CD4-positive, alpha-beta memory T cell (primary cell): ENCODE measurements around the gene CELF5. TPM values are rescaled to one million over a fixed set of nuclear protein-coding genes. Genes with fewer than 3 reads are reported as not detected.
"Not testable (repeated sequence)": the region's sequence is repeated elsewhere in the genome, so short reads cannot be mapped to it uniquely, and the experiment has no call there.

ENCODE experiments used
- CTCF ChIA-PET: fragments of 350-600 bp; sonication (Branson Sonifier 250); formaldehyde crosslinking; loops from one replicate; lab custom pipeline; 2021; ENCODE audit warnings: inconsistent platforms; ENCODE audit not compliant: partially characterized antibody; lab: Charles Lee
- POLR2A ChIA-PET: fragments of 350-600 bp; sonication (Branson Sonifier 250); formaldehyde crosslinking; loops from one replicate; lab custom pipeline; 2021; ENCODE audit not compliant: partially characterized antibody; lab: Charles Lee
- DNase-seq, 5 donors: peaks; one replicate each; pipeline versions ENCODE4 v3.0.0 to v3.0.0-alpha.2; 2020 to 2022; ENCODE audit warnings: mixed read lengths in 1 of 5
- H3K27ac ChIP-seq: one replicate; pipeline ENCODE4 v1.7.0; 2013; ENCODE audit warnings: low read depth, low read length
- H3K27me3 ChIP-seq: 2 replicates; pipeline ENCODE4 v1.7.0; 2013; ENCODE audit warnings: mild to moderate bottlenecking, low read length, moderate library complexity; ENCODE audit not compliant: insufficient read depth
- H3K36me3 ChIP-seq: 2 replicates; pipeline ENCODE4 v1.7.0; 2013; ENCODE audit warnings: mild to moderate bottlenecking, low read length, moderate library complexity; ENCODE audit not compliant: insufficient read depth
- H3K4me1 ChIP-seq: 2 replicates; pipeline ENCODE4 v1.7.0; 2013; ENCODE audit warnings: mild to moderate bottlenecking, low read length, moderate library complexity; ENCODE audit not compliant: insufficient read depth
- H3K4me3 ChIP-seq, 2 donors: one replicate each; pipeline ENCODE4 v1.7.0; 2013; ENCODE audit warnings: low read length in 2 of 2, mild to moderate bottlenecking in 1 of 2
- H3K9me3 ChIP-seq, 2 donors: one replicate each; pipeline ENCODE4 v1.7.0; 2013; ENCODE audit warnings: low read length in 2 of 2, control low read depth in 1 of 2; ENCODE audit not compliant: control insufficient read depth in 1 of 2
- H3K27ac Mint-ChIP-seq, 7 donors: one replicate each; pipeline ENCODE4 v1.8.0; 2020 to 2021; ENCODE audit warnings: mixed read lengths in 7 of 7, mild to moderate bottlenecking in 6 of 7, inconsistent platforms in 3 of 7, moderate library complexity in 3 of 7
- H3K27me3 Mint-ChIP-seq, 2 donors: one replicate each; pipeline ENCODE4 v1.8.0; 2020 to 2021; ENCODE audit warnings: mixed read lengths in 2 of 2
- H3K36me3 Mint-ChIP-seq, 2 donors: one replicate each; pipeline ENCODE4 v1.8.0; 2020 to 2021; ENCODE audit warnings: mixed read lengths in 2 of 2, inconsistent platforms in 1 of 2, mild to moderate bottlenecking in 1 of 2
- H3K4me1 Mint-ChIP-seq, 4 donors: one replicate each; pipeline ENCODE4 v1.8.0; 2020 to 2021; ENCODE audit warnings: mixed read lengths in 4 of 4, mild to moderate bottlenecking in 1 of 4
- H3K4me3 Mint-ChIP-seq, 8 donors: one replicate each; pipeline ENCODE4 v1.8.0; 2020 to 2021; ENCODE audit warnings: mixed read lengths in 8 of 8, mild to moderate bottlenecking in 7 of 8, moderate library complexity in 6 of 8, inconsistent platforms in 3 of 8
- H3K9me3 Mint-ChIP-seq, 8 donors: one replicate each; pipeline ENCODE4 v1.8.0; 2020 to 2021; ENCODE audit warnings: mixed read lengths in 8 of 8, mild to moderate bottlenecking in 5 of 8, inconsistent platforms in 3 of 8, moderate library complexity in 1 of 8
- intact Hi-C: fragments of 100-400 bp; cut with micrococcal nuclease; formaldehyde crosslinking; loops from one replicate; pipeline ENCODE4 v1.15.1; 2023
- polyA plus RNA-seq, 2 donors: library from polyadenylated mRNA; unstranded; fragments of 300-500 nt; fragmentation: Illumina TruSeq; gene quantifications; one replicate each; pipeline ENCODE4 v1.2.3, GENCODE V29; 2021
- total RNA-seq, 2 experiments: library from RNA; stranded (reverse); gene quantifications; one replicate each; pipeline ENCODE4 v1.2.3, GENCODE V29; 2021

CELF5 gene
- total and polyA plus RNA-seq, 4 experiments from 2014 or later = 0.32 to 0.64 (median 0.44) TPM; not detected in 1

GRCh38 chr19:3298853-3299449 lies 74.5 kb downstream of the CELF5 start:
- H3K9me3 ChIP-seq = peaks cover 0 to 7% of the 10 kb centered on the region in 2 donors
- intact Hi-C loops = no loop called here
- no peaks in the 10 kb centered on the region for H3K36me3 ChIP-seq
- no peak for DNase-seq
- H3K27ac Mint-ChIP-seq = no peak overlapping the region
- ChIA-PET CTCF (no interaction called here), POLR2A (no interaction called here)
- no peaks in the 10 kb centered on the region for H3K4me1 Mint-ChIP-seq
- H3K4me3 ChIP-seq = no peak overlapping the region
- H3K27ac ChIP-seq = no peak overlapping the region
- peaks cover 0 to 14% (median 4%) of the 10 kb centered on the region in 8 donors for H3K9me3 Mint-ChIP-seq
- no peaks in the 10 kb centered on the region for H3K4me1 ChIP-seq
- H3K4me3 Mint-ChIP-seq = no peak overlapping the region
- H3K27me3 Mint-ChIP-seq = peaks cover 11 to 15% of the 10 kb centered on the region in 2 donors
- H3K27me3 ChIP-seq = peaks cover 3% of the 10 kb centered on the region
- H3K36me3 Mint-ChIP-seq = no peaks in the 10 kb centered on the region

- H3K27me3 ChIP-seq, DNase-seq, H3K4me1 ChIP-seq, H3K4me1 Mint-ChIP-seq, intact Hi-C loops, H3K36me3 Mint-ChIP-seq, POLR2A ChIA-PET, H3K27ac ChIP-seq, H3K4me3 Mint-ChIP-seq, H3K4me3 ChIP-seq, H3K36me3 ChIP-seq, H3K27ac Mint-ChIP-seq, H3K9me3 ChIP-seq: not testable (repeated sequence)
- CTCF ChIA-PET = interaction anchor here (0.7 kb wide), 1 partner anchor 164 kb away, joined by 3 read pairs; no protein-coding TSS in a partner anchor
- peaks cover 11 to 17% of the 10 kb centered on the region in 2 donors for H3K27me3 Mint-ChIP-seq
- peaks cover 0 to 14% (median 4%) of the 10 kb centered on the region in 8 donors for H3K9me3 Mint-ChIP-seq
Measured at GRCh38 chr19:3300566-3300965, 76.1 kb downstream of the CELF5 start.

GRCh38 chr19:3302755-3303154 lies 78.3 kb downstream of the CELF5 start:
- Mint-ChIP-seq H3K36me3 (no peaks in the 10 kb centered on the region), H3K4me3 (no peak overlapping the region), H3K27me3 (peaks cover 8 to 13% of the 10 kb centered on the region in 2 donors), H3K4me1 (peaks cover 0 to 2% (median 0%) of the 10 kb centered on the region in 4 donors), H3K9me3 (peaks cover 0 to 14% (median 4%) of the 10 kb centered on the region in 8 donors), H3K27ac (no peak overlapping the region)
- CTCF ChIA-PET = interaction anchor here (0.5 to 2.7 kb wide), 4 partner anchors 8 to 182 kb away, joined by 3 to 6 read pairs (median 5); no protein-coding TSS in a partner anchor
- no peak overlapping the region for H3K4me3 ChIP-seq
- no peak overlapping the region for H3K27ac ChIP-seq
- H3K9me3 ChIP-seq = peaks cover 0 to 7% of the 10 kb centered on the region in 2 donors
- H3K27me3 ChIP-seq = no peaks in the 10 kb centered on the region
- no peak for DNase-seq
- POLR2A ChIA-PET = no interaction called here
- H3K36me3 ChIP-seq = no peaks in the 10 kb centered on the region
- intact Hi-C loops = no loop called here
- H3K4me1 ChIP-seq = no peaks in the 10 kb centered on the region

GRCh38 chr19:3304871-3305423 lies 80.5 kb downstream of the CELF5 start:
- Mint-ChIP-seq H3K9me3 (peaks cover 0 to 11% (median 3%) of the 10 kb centered on the region in 8 donors), H3K27me3 (peaks cover 13 to 19% of the 10 kb centered on the region in 2 donors), H3K36me3 (no peaks in the 10 kb centered on the region), H3K4me3 (no peak overlapping the region), H3K27ac (no peak overlapping the region), H3K4me1 (peaks cover 0 to 2% (median under 1%) of the 10 kb centered on the region in 4 donors)
- intact Hi-C loops = loop anchor here (1.0 kb wide), 1 partner anchor 180 kb away; no protein-coding TSS in a partner anchor
- CTCF ChIA-PET = interaction anchor here (0.7 to 2.2 kb wide), 25 partner anchors 8 to 386 kb away, joined by 3 to 13 read pairs (median 4); partner anchors contain the start of gene SMIM44
- H3K27me3 ChIP-seq = no peaks in the 10 kb centered on the region
- H3K36me3 ChIP-seq = no peaks in the 10 kb centered on the region
- H3K27ac ChIP-seq = no peak overlapping the region
- peaks cover 0 to 7% of the 10 kb centered on the region in 2 donors for H3K9me3 ChIP-seq
- POLR2A ChIA-PET = interaction anchor here (0.6 to 1.1 kb wide), 2 partner anchors 28 to 250 kb away, joined by 3 to 4 read pairs; no protein-coding TSS in a partner anchor
- DNase-seq = peak; percentile 64 to 76 (median 70)
- no peak overlapping the region for H3K4me3 ChIP-seq
- no peaks in the 10 kb centered on the region for H3K4me1 ChIP-seq

- Histone ChIP-seq H3K36me3 (no peaks in the 10 kb centered on the region), H3K27me3 (no peaks in the 10 kb centered on the region), H3K4me1 (no peaks in the 10 kb centered on the region), H3K4me3 (no peak overlapping the region), H3K9me3 (no peaks in the 10 kb centered on the region), H3K27ac (no peak overlapping the region)
- Mint-ChIP-seq H3K36me3 (no peaks in the 10 kb centered on the region), H3K27ac (no peak overlapping the region), H3K9me3 (no peaks in the 10 kb centered on the region), H3K4me3 (no peak overlapping the region), H3K27me3 (peaks cover 17 to 22% of the 10 kb centered on the region in 2 donors), H3K4me1 (peaks cover 0 to 2% (median under 1%) of the 10 kb centered on the region in 4 donors)
- no peak for DNase-seq
- POLR2A ChIA-PET = no interaction called here
- CTCF ChIA-PET = no interaction called here
- intact Hi-C loops = no loop called here
Measured at GRCh38 chr19:3309724-3310123, 85.3 kb downstream of the CELF5 start.

- Histone ChIP-seq H3K27ac (no peak overlapping the region), H3K4me3 (no peak overlapping the region), H3K4me1 (no peaks in the 10 kb centered on the region), H3K36me3 (no peaks in the 10 kb centered on the region), H3K27me3 (no peaks in the 10 kb centered on the region), H3K9me3 (no peaks in the 10 kb centered on the region)
- CTCF ChIA-PET = no interaction called here
- intact Hi-C loops = no loop called here
- H3K36me3 Mint-ChIP-seq = no peaks in the 10 kb centered on the region
- H3K9me3 Mint-ChIP-seq = no peaks in the 10 kb centered on the region
- H3K27me3 Mint-ChIP-seq = peaks cover 17 to 20% of the 10 kb centered on the region in 2 donors
- peaks cover 0 to 2% (median 0%) of the 10 kb centered on the region in 4 donors for H3K4me1 Mint-ChIP-seq
- no peak for DNase-seq
- no peak overlapping the region for H3K27ac Mint-ChIP-seq
- H3K4me3 Mint-ChIP-seq = no peak overlapping the region
- POLR2A ChIA-PET = no interaction called here
Measured at GRCh38 chr19:3310280-3310679, 85.8 kb downstream of the CELF5 start.

- Histone ChIP-seq H3K27me3 (no peaks in the 10 kb centered on the region), H3K4me1 (no peaks in the 10 kb centered on the region), H3K9me3 (no peaks in the 10 kb centered on the region), H3K4me3 (no peak overlapping the region), H3K36me3 (no peaks in the 10 kb centered on the region), H3K27ac (no peak overlapping the region)
- no peaks in the 10 kb centered on the region for H3K9me3 Mint-ChIP-seq
- ChIA-PET POLR2A (no interaction called here), CTCF (no interaction called here)
- peaks cover 0 to 2% (median 0%) of the 10 kb centered on the region in 4 donors for H3K4me1 Mint-ChIP-seq
- H3K27me3 Mint-ChIP-seq = peaks cover 17 to 20% of the 10 kb centered on the region in 2 donors
- H3K4me3 Mint-ChIP-seq = no peak overlapping the region
- intact Hi-C loops = no loop called here
- no peak for DNase-seq
- no peak overlapping the region for H3K27ac Mint-ChIP-seq
- no peaks in the 10 kb centered on the region for H3K36me3 Mint-ChIP-seq
Measured at GRCh38 chr19:3310711-3311110, 86.2 kb downstream of the CELF5 start.
